ENCODE data around the gene LRMDA.

LRMDA gene

GRCh38 chr10:76540786-76541185 lies 1109.4 kb downstream of the LRMDA start:
- H3K27me3 ChIP-seq (ENCODE audit: low read length), result no peaks in the 10 kb centered on the region
- TF ChIP-seq, protein P1, sequence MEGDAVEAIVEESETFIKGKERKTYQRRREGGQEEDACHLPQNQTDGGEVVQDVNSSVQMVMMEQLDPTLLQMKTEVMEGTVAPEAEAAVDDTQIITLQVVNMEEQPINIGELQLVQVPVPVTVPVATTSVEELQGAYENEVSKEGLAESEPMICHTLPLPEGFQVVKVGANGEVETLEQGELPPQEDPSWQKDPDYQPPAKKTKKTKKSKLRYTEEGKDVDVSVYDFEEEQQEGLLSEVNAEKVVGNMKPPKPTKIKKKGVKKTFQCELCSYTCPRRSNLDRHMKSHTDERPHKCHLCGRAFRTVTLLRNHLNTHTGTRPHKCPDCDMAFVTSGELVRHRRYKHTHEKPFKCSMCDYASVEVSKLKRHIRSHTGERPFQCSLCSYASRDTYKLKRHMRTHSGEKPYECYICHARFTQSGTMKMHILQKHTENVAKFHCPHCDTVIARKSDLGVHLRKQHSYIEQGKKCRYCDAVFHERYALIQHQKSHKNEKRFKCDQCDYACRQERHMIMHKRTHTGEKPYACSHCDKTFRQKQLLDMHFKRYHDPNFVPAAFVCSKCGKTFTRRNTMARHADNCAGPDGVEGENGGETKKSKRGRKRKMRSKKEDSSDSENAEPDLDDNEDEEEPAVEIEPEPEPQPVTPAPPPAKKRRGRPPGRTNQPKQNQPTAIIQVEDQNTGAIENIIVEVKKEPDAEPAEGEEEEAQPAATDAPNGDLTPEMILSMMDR (IDR thresholded peaks at IDR 0.05; ENCODE audit: insufficient read depth, low read length, poor library complexity, severe bottlenecking), result no peak
- TF ChIP-seq EZH2phosphoT487 (conservative IDR thresholded peaks at IDR 0.05; ENCODE audit: low read length), result no peak

GRCh38 chr10:76541852-76542251 lies 1110.4 kb downstream of the LRMDA start:
- Histone ChIP-seq H3K9me2 (replicated peaks; ENCODE audit: insufficient read depth, low read length) (no peaks in the 10 kb centered on the region), H3K9ac (ENCODE audit: low read length) (no peak overlapping the region), H3K4me2 (ENCODE audit: low read depth, low read length, poor library complexity, severe bottlenecking) (no peak overlapping the region), H3K9me3 (ENCODE audit: insufficient read depth, low read length) (no peaks in the 10 kb centered on the region), H3F3A (ENCODE audit: insufficient read depth) (no peaks in the 10 kb centered on the region), H3K27me3 (ENCODE audit: low read length) (no peaks in the 10 kb centered on the region), H4K20me1 (ENCODE audit: low read depth, low read length) (no peaks in the 10 kb centered on the region), H3K27ac (ENCODE audit: low read depth, low read length) (no peak overlapping the region), H2AFZ (ENCODE audit: low read depth, low read length, severe bottlenecking) (no peak overlapping the region), H3K79me2 (ENCODE audit: insufficient read depth, low read length) (no peaks in the 10 kb centered on the region), H3K4me3 (ENCODE audit: insufficient read depth, low read length, poor library complexity, severe bottlenecking) (no peak overlapping the region), H3K36me3 (ENCODE audit: low read length) (no peaks in the 10 kb centered on the region)
- no peak for TF ChIP-seq EZH2phosphoT487 (conservative IDR thresholded peaks at IDR 0.05; ENCODE audit: low read length)
- TF ChIP-seq, protein P1 (IDR thresholded peaks at IDR 0.05; ENCODE audit: insufficient read depth, low read length, poor library complexity, severe bottlenecking), result no peak

More at GRCh38 chr10:76540786-76541185, 1109.4 kb downstream of the LRMDA start:
- no peak overlapping the region for H3K9ac ChIP-seq (ENCODE audit: low read length)
- no peaks in the 10 kb centered on the region for H3K36me3 ChIP-seq (ENCODE audit: low read length)
- no peaks in the 10 kb centered on the region for H3K79me2 ChIP-seq (ENCODE audit: insufficient read depth, low read length)
- no peaks in the 10 kb centered on the region for H3F3A ChIP-seq (ENCODE audit: insufficient read depth)
- no peak overlapping the region for H2AFZ ChIP-seq (ENCODE audit: low read depth, low read length, severe bottlenecking)
- H4K20me1 ChIP-seq (ENCODE audit: low read depth, low read length), result no peaks in the 10 kb centered on the region
- H3K4me2 ChIP-seq (ENCODE audit: low read depth, low read length, poor library complexity, severe bottlenecking), result no peak overlapping the region
- H3K9me2 ChIP-seq (replicated peaks; ENCODE audit: insufficient read depth, low read length), result no peaks in the 10 kb centered on the region
- H3K9me3 ChIP-seq (ENCODE audit: insufficient read depth, low read length), result no peaks in the 10 kb centered on the region
- H3K27ac ChIP-seq (ENCODE audit: low read depth, low read length), result no peak overlapping the region
- H3K4me3 ChIP-seq (ENCODE audit: insufficient read depth, low read length, poor library complexity, severe bottlenecking), result no peak overlapping the region

DNA sequence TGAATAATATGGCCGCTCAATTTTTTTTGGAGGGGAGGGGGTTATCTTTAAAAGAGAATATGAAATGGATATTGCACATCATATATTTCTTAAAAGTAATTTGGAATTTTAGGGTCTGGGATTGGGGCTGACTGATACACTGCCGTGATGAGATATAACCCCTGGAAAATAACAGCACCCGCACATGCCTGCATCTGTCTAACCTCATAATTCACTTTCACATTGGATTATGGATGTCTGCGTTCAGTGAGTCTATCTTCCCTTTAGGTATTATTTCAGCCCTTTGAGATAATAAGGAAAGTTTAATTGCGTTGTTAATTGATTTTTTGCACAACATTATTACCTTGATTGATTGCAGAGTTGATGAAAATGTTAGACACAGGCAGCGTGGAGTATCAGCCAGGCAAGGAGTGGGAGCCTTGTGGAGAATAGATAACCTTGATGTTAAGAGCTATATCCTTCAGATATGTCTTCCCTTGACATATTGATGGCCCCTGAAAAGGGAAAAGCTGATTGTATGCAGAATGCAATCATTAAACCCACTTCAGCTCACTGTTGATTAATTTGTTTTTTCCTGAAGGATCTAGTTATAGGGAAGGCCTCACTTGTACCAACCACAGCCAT lies 1111.0 kb downstream of the LRMDA start:
- no peak overlapping the region for H3K27ac ChIP-seq (ENCODE audit: low read depth, low read length)
- no peak overlapping the region for H3K9ac ChIP-seq (ENCODE audit: low read length)
- no peaks in the 10 kb centered on the region for H3K79me2 ChIP-seq (ENCODE audit: insufficient read depth, low read length)
- no peak for TF ChIP-seq EZH2phosphoT487 (conservative IDR thresholded peaks at IDR 0.05; ENCODE audit: low read length)
- TF ChIP-seq, protein P1 (IDR thresholded peaks at IDR 0.05; ENCODE audit: insufficient read depth, low read length, poor library complexity, severe bottlenecking), result no peak
- H3K4me3 ChIP-seq (ENCODE audit: insufficient read depth, low read length, poor library complexity, severe bottlenecking), result no peak overlapping the region
- H3K9me3 ChIP-seq (ENCODE audit: insufficient read depth, low read length), result no peaks in the 10 kb centered on the region
- H4K20me1 ChIP-seq (ENCODE audit: low read depth, low read length), result no peaks in the 10 kb centered on the region
- no peak overlapping the region for H3K4me2 ChIP-seq (ENCODE audit: low read depth, low read length, poor library complexity, severe bottlenecking)
- no peaks in the 10 kb centered on the region for H3F3A ChIP-seq (ENCODE audit: insufficient read depth)
- no peaks in the 10 kb centered on the region for H3K27me3 ChIP-seq (ENCODE audit: low read length)
- H3K36me3 ChIP-seq (ENCODE audit: low read length), result no peaks in the 10 kb centered on the region
- no peak overlapping the region for H2AFZ ChIP-seq (ENCODE audit: low read depth, low read length, severe bottlenecking)
- no peaks in the 10 kb centered on the region for H3K9me2 ChIP-seq (replicated peaks; ENCODE audit: insufficient read depth, low read length)

Measured in SU-DHL-6 (cell line).